HL-60 (cell line): ENCODE measurements around the gene TRAT1.

Source experiments
- DNase-seq, 2 experiments: peaks; one replicate each; pipeline ENCODE4 v3.0.0-alpha.2; 2010 to 2020; ENCODE audit warnings: low read depth in 1 of 2, low spot score in 1 of 2
- H3K27ac ChIP-seq: fragments of 250-450 bp; sonication (Bioruptor Pico); replicated peaks from 2 replicates; pipeline ENCODE4 v1.5.1; 2020; ENCODE audit warnings: mild to moderate bottlenecking, moderate library complexity
- H3K27me3 ChIP-seq: fragments of 250-450 bp; sonication (Bioruptor Pico); 2 replicates; pipeline ENCODE4 v1.5.1; 2021; ENCODE audit warnings: mild to moderate bottlenecking, moderate library complexity; ENCODE audit not compliant: insufficient read depth, poor library complexity, severe bottlenecking
- H3K4me3 ChIP-seq: replicated peaks from 2 replicates; pipeline ENCODE4 v1.5.1; 2011; ENCODE audit warnings: mild to moderate bottlenecking, control low read depth, low read length; ENCODE audit not compliant: insufficient read depth
- GABPA ChIP-seq: IDR thresholded peaks from 2 replicates; pipeline ENCODE4 v1.6.1; 2012; ENCODE audit warnings: low read depth
- POLR2AphosphoS5 ChIP-seq: IDR thresholded peaks from 2 replicates; pipeline ENCODE4 v1.6.1; 2012; ENCODE audit warnings: low read depth
- SPI1 ChIP-seq: IDR thresholded peaks from 2 replicates; pipeline ENCODE4 v1.6.1; 2012; ENCODE audit warnings: low read depth, mild to moderate bottlenecking, borderline replicate concordance
- TF ChIP-seq, protein P1 (sequence below): IDR thresholded peaks from one replicate; pipeline ENCODE4 v1.5.1; 2011; ENCODE audit warnings: low read length, control low read depth, inconsistent platforms; ENCODE audit not compliant: insufficient read depth
- TF ChIP-seq, protein P2 (sequence below): IDR thresholded peaks from 2 replicates; pipeline ENCODE4 v1.6.1; 2012; ENCODE audit warnings: low read depth; ENCODE audit not compliant: insufficient replicate concordance

Gene TRAT1

DNA sequence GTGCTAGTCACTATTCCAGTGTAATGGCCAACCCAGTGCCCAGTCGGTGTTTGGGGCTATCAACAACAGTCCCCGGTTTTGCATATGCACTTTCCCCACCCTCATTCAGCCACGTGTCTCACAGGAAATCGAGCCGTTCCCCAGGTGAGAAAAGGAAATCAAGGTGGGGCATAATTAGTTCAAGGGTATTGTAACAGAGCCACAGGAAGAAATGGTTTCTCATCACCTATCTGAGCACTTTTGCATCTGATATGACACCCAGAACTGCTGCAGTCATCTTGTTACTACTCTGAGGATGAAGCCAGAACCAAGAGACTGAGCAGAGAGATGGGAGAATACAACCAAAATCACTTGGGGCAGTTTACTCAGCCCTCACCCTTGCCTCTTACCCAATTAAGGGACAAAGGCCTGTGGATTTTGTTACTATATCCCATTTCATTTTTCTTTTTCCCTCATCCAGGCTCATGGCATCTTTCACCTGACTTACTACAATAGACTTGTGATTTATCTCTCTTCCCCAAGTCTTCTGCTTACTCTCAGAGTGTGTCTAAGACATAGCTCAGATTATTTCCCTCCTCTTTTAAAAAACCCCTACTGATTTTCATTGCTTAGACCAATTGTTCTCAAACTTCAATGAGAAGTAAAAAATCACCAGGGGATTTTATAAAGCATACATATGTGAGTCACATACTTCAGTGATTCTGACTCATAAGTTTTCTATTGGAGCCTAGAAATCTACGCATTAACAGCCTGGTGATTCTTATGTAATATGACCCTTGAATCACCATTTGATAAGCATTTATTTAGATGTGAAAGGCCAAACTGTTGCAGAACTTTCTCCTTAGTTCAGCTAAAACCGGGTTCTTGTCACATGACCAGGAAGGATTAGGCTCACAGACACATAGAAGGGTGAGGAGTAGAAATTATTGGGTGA, 40.5 kb downstream of the TRAT1 start:
- H3K27me3 ChIP-seq = no peaks in the 10 kb centered on the region
- DNase-seq = no peak
- no peak overlapping the region for H3K27ac ChIP-seq
- no peak for TF ChIP-seq POLR2AphosphoS5
- TF ChIP-seq, protein P1, sequence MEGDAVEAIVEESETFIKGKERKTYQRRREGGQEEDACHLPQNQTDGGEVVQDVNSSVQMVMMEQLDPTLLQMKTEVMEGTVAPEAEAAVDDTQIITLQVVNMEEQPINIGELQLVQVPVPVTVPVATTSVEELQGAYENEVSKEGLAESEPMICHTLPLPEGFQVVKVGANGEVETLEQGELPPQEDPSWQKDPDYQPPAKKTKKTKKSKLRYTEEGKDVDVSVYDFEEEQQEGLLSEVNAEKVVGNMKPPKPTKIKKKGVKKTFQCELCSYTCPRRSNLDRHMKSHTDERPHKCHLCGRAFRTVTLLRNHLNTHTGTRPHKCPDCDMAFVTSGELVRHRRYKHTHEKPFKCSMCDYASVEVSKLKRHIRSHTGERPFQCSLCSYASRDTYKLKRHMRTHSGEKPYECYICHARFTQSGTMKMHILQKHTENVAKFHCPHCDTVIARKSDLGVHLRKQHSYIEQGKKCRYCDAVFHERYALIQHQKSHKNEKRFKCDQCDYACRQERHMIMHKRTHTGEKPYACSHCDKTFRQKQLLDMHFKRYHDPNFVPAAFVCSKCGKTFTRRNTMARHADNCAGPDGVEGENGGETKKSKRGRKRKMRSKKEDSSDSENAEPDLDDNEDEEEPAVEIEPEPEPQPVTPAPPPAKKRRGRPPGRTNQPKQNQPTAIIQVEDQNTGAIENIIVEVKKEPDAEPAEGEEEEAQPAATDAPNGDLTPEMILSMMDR = no peak
- TF ChIP-seq, protein P2, sequence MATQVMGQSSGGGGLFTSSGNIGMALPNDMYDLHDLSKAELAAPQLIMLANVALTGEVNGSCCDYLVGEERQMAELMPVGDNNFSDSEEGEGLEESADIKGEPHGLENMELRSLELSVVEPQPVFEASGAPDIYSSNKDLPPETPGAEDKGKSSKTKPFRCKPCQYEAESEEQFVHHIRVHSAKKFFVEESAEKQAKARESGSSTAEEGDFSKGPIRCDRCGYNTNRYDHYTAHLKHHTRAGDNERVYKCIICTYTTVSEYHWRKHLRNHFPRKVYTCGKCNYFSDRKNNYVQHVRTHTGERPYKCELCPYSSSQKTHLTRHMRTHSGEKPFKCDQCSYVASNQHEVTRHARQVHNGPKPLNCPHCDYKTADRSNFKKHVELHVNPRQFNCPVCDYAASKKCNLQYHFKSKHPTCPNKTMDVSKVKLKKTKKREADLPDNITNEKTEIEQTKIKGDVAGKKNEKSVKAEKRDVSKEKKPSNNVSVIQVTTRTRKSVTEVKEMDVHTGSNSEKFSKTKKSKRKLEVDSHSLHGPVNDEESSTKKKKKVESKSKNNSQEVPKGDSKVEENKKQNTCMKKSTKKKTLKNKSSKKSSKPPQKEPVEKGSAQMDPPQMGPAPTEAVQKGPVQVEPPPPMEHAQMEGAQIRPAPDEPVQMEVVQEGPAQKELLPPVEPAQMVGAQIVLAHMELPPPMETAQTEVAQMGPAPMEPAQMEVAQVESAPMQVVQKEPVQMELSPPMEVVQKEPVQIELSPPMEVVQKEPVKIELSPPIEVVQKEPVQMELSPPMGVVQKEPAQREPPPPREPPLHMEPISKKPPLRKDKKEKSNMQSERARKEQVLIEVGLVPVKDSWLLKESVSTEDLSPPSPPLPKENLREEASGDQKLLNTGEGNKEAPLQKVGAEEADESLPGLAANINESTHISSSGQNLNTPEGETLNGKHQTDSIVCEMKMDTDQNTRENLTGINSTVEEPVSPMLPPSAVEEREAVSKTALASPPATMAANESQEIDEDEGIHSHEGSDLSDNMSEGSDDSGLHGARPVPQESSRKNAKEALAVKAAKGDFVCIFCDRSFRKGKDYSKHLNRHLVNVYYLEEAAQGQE = no peak
- no peak overlapping the region for H3K4me3 ChIP-seq

DNA sequence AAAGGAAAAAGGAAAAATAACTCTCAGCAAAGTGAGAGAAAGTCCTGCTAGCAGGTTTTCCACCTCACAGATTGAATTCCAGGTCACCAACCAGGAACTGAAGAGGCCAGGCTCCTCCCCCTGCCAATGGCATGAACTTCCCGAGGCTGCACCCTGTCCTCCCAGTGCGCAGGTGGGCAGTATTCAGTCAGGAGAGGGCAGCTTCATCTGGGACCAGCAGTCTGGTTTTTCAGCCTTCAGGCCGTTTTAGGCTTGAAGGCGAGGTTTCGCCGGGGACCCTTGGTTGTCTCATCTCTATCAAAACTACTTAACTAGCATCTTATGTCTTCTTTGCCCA, 41.2 kb downstream of the TRAT1 start:
- H3K27ac ChIP-seq = no peak overlapping the region
- DNase-seq = no peak
- no peak for TF ChIP-seq SPI1
- TF ChIP-seq, protein P2 = no peak
- TF ChIP-seq, protein P1 = no peak
- TF ChIP-seq POLR2AphosphoS5 = no peak
- no peak for TF ChIP-seq GABPA
- no peak overlapping the region for H3K4me3 ChIP-seq
- no peaks in the 10 kb centered on the region for H3K27me3 ChIP-seq

DNA sequence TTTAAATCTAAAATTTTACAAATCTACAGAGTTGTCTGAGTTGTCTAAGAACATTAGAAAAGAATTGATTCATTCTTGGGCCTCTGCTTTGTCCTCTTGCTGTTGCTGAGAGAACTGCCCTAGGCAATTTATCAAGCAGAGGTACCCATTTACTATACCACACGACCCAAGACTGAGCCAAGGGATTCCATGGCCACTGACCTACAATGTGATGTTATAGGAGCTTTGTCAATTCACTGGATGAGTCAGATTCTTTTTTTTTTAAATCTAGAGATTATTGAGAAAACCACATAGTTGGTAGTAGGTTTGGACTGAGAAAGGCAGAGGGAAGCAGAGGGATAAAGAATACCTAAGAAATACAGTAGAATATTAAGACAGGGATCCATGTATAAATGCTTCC, 55.3 kb downstream of the TRAT1 start:
- H3K4me3 ChIP-seq = no peak overlapping the region
- DNase-seq = no peak
- no peak for TF ChIP-seq GABPA
- TF ChIP-seq POLR2AphosphoS5 = no peak
- TF ChIP-seq SPI1 = no peak
- TF ChIP-seq, protein P2 = no peak
- TF ChIP-seq, protein P1 = no peak
- H3K27me3 ChIP-seq = no peaks in the 10 kb centered on the region
- H3K27ac ChIP-seq = no peak overlapping the region
